Inflammatory macrophage treated with lipopolysaccharide for 4 hours (primary cell): ENCODE data around the gene TRABD.
A peak's percentile ranks its signal among the peaks of the same experiment; 100 is the strongest.

Experiments
- DNase-seq: peaks from one replicate; pipeline ENCODE4 v3.0.0-alpha.2; 2020

The TRABD gene

GRCh38 chr22:50205781-50206569 lies 20.3 kb downstream of the TRABD start:
- no peak for DNase-seq

DNA sequence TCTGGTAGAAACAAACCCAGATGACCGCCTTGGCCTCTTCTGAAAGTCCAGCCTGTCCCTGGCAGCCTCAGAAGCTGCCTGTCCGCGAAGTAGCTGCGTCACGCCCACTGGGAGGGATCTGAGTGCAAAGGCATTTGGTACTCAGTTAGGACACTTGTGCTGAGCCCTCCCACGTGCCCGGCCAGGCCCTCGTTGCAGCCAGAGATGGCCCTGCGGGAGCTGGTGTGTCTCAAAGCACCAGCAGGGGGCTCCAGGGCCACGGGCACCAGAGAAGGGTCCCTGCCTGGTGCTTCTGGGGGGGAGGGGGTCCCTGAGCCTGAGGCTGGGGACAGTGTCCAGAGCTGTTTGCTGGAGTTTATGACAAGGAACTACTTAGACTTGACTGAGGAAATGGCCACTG lies 20.9 kb downstream of the TRABD start:
- peak; percentile 64 for DNase-seq

DNA sequence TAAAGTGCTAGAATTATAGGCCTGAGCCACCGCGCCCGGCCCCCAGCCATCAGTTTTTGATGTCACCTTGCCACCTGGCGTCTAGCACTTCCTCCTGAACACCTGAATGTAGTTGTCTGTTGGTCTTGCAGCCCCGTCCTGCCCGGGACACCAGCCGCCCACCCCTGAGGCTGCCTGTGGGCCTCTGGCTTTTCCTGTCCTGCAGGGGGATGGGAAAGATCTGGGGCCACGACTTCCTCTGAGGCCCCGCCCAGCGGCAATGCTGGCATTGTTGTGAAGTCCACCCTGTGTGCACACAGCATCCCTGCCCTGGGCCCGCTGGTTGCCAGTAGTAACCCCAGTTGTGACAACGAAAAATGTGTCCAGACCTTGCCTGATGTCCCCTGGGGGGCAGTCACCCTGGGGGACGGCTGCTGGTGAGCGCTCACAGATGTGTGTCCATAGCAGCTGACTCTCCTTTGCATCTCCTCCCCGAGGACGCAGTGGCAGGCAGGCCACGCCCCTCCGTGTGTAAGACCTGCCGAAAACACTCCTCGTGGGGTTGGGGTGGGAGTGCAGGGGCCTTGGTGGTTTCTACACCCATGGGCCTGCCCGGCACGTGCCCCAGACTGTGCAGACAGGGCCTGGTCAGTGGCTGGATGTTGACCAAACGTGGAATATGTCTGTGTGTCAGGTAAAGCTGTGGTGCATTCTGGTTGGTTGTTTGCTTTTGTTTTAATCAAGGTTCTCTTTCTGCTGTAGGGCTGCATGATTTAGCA lies 21.8 kb downstream of the TRABD start:
- DNase-seq = no peak

- no peak for DNase-seq
Observed at GRCh38 chr22:50208430-50208938, 22.8 kb downstream of the TRABD start.

GRCh38 chr22:50208939-50209892 lies 23.5 kb downstream of the TRABD start:
- no peak for DNase-seq

DNA sequence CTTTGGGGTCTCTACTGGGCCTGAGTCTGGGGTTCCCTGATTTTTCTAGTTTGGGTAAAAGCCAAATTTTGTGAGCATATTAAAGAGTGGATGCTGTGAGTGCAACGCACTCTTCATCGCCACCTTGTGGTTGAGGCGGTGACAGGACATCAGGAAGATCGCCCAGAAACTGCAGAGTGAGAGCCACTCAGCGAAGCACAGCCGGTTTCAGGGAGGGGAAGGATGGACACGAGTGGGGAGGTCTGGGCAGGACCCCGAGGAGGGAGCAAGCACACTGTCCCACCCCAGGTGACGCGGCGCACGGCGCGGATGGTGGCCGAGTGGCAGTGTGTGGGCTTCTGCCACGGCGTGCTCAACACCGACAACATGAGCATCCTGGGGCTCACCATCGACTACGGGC lies 24.2 kb downstream of the TRABD start:
- DNase-seq = peak; percentile 63

DNA sequence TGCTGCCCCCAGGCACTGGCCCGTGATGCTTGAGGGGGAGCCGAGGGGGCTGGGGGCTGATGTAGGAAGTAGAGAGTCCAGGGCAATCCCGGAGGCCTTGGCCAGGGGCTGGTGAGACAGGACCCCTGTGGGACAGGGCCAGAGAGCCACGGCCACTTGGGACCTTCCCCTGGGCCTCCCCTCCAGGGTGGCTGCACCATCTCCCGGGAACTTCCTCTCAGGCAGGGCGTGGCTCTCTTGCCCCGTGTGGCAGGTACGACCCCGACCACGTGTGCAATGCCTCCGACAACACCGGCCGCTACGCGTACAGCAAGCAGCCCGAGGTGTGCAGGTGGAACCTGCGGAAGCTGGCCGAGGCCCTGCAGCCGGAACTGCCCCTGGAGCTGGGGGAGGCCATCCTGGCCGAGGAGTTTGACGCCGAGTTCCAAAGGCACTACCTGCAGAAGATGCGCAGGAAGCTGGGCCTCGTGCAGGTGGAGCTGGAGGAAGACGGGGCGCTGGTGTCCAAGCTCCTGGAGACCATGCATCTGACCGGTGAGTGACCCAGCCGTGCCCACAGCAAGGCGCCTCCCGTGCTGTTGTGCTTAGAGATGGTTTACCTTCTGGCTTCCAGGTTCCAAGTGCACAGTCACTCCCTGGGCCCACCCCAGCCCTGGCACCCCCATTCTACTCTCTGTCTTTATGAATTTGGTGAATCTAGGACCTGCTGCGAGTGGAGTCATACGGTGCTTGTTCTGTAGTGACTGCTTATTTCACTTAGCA lies 24.8 kb downstream of the TRABD start:
- no peak for DNase-seq

DNA sequence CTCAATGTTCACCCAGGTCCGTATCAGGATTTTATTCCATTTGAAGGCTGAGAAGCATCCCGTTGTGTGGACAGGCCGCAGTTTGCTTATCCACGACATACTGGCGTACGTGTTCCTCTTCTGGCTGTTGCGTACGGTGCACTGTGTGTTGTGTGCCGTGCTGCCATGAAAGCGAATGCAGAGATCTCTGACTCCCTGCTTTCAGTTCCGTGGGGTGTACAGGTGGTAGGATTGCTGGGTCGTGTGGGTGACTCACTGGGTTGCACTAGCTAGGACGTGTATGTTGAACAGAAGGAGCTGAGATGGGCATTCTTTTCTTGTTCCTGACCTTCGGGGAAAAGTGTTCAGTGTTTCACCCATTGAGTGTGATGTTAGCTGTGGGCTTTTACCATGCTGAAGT lies 25.4 kb downstream of the TRABD start:
- DNase-seq = no peak

DNA sequence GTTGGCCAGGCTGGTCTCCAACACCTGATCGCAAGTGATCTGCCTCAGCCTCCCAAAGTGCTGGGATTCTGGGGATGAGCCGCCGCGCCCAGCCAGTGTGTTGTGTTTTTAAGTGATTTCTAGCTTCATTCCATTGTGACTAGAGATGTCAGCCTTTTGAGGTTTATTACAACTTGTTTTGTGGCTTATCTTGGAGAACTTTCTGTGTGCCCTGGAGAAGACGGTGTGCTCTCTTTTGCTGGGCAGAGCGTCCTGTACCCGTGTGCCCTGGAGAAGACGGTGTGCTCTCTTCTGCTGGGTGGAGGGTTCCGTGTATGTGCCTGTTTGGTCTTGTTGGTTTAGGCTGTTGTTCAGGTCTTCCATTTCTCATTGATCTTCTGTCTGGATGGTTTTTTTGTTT lies 27.6 kb downstream of the TRABD start:
- DNase-seq = no peak

DNA sequence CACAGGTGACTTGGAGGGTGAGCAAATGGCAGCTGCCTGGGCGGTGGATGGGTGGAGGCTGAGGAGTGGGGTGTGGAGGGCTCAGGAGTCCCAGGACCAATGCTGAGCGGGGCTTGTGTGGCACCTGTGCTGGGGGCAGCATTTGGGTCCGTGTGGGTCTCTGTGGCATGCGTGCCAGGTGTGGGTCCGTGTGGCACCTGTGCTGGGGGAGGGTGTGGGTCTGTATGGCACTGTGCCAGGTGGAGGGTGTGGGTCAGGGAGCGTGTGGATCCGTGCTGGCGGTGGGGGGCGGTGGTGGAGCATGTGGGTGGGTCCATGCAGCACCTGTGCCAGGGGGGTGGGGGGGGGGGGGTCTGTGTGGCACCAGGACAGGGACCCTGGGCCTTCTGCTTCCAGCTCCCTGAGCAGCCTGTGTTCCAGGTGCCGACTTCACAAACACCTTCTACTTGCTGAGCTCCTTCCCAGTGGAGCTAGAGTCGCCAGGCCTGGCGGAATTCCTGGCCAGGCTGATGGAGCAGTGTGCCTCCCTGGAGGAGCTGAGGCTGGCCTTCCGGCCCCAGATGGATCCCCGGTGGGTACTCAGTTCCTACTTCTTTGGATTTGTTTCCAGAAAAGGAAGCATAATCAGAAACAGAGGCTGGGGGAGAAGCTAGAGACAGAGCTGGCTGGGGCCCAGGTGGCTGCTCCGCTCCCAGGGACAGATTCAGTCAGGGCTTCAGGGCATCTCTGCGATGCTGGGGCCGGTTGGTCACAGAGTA lies 29.8 kb downstream of the TRABD start:
- no peak for DNase-seq

DNA sequence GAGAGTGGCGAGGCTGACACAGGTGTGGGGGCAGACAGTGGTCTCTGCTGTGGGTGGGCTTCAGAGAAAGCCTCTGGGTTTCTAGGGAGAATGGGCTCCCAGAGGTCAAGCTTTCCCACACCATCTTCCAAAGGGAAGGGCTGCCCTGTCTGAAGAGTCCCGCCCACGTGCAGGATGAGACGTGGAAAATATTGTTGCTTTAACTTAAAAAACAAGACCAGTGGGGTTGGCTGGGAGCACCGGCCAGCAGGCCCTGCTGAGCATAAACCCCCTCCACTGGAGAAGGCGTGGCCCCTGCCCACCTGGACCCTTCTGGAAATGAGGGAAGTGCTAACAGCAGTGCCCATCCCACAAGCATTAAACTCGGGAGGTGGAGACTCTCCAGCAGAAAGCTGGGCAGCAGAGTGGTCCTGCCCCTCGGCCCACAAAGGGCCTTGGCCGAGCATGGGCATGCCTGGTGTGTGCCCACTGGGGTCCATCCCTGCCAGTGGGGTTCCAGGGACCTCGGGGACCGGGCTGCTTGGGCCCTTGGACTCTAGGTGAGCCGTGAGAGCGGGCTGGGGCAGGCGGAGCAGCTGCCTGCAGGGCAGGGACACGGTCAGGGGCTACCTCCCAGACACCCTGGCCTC lies 30.5 kb downstream of the TRABD start:
- DNase-seq = no peak

DNA sequence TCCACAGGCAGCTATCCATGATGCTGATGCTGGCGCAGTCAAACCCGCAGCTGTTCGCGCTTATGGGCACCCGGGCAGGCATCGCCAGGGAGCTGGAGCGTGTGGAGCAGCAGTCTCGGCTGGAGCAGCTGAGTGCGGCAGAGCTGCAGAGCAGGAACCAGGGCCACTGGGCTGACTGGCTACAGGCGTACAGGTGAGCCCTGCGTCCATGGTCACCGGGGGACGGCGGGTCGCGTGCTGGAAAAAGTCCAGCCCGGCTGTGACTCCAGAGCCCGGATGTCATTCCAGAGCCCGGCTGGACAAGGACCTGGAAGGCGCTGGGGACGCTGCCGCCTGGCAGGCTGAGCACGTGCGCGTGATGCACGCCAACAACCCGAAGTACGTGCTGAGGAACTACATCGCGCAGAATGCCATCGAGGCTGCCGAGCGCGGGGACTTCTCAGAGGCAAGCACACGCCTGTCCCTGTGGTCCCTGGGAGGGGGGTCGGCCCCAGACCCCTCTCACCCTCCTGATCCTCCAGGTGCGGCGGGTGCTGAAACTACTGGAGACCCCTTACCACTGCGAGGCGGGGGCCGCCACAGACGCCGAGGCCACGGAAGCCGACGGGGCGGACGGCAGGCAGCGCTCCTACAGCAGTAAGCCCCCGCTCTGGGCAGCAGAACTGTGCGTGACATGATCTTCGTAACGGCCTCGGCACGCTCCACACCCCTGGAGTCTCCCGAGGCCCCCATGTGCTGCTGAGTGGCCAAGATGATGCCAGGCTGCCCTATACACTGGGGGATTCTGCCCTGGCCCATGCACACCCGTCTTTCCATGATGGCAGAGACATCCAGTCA lies 31.2 kb downstream of the TRABD start:
- DNase-seq = no peak

DNA sequence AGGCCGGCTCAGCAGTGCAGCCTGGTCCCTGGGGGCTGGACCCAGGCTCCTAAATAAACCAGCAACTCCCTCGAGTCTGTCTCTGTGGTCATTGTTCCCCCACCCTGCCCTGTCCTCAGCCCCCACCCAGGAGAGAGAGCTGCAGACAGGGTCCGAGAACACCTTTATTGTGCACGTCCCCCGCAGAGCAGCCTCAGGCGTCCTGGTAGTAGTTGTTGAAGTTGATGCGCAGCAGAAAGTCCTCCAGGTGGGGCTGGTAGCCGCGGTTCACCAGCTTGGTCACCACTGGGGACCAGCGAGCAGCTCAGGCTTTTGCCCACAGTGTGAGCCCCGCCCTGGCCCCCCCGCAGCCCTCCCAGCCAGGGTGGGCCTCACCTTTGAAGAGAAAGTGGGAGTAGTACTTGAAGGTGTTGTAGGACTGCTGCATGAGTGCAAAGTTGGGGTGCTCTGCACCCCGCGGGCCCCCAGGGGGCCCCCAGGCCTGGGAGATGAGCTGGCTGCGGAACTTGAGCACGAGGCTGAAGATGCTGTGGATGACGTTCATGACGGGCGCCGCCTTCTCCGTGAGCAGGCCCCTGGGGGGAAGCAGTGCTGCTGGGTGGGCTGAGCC lies 31.9 kb downstream of the TRABD start:
- DNase-seq = no peak

DNA sequence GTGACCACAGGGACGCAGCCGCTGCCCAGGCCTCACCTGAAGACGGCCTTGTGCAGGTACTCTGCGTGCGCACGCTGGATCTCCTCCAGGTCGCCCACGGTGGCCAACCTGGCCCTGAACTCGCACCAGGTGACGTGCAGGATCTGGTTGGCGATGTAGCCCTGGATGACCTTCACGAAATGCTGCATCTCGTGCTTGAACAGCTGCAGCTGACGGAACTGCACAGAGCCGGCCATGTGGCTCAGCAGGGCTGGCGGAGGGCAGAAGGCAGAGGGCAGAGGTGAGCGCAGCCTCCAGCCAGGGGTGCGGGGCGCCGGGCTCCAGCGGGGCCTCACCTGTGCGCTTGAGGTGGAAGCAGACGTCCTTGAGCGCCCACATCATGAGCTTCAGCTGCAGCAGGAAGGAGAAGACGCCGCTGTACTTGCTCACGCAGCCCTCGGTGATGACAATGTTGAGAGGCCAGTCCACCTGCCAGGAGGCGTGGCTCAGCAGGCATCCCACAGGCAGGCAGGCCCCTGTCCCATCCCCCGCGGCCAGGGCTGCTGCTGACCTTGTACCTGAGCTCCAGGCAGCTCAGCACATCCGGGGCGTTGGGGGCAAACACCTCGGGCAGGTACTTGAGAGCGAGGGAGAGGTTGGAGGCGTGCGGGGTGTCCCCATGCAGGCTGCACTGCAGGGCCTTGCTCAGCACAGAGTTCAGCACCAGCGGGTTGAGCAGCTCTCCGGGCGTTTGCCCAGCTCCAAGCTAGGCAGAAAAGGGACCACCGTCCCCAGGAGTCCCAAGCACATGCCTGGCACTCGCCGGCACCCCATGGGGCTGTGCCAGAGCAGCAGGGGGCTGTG lies 32.7 kb downstream of the TRABD start:
- no peak for DNase-seq

- peak; percentile 6 for DNase-seq
Observed at GRCh38 chr22:50218996-50219727, 33.4 kb downstream of the TRABD start.

GRCh38 chr22:50219800-50220602 lies 34.3 kb downstream of the TRABD start:
- DNase-seq = no peak
